ENCODE data around the gene FAAH.
A peak's percentile ranks its signal among the peaks of the same experiment; 100 is the strongest.

Gene FAAH

GRCh38 chr1:46423574-46424240 lies 29.6 kb downstream of the FAAH start:
- DNase-seq: no peak

- no peak for DNase-seq
Measured at GRCh38 chr1:46424730-46425129, 30.6 kb downstream of the FAAH start.

- no peak for DNase-seq
Measured at GRCh38 chr1:46425726-46426125, 31.6 kb downstream of the FAAH start.

GRCh38 chr1:46427541-46427940 lies 33.4 kb downstream of the FAAH start:
- DNase-seq: no peak

GRCh38 chr1:46429436-46429835 lies 35.3 kb downstream of the FAAH start:
- no peak for DNase-seq

- DNase-seq: no peak
Measured at GRCh38 chr1:46431695-46432094, 37.6 kb downstream of the FAAH start.

- no peak for DNase-seq
Measured at GRCh38 chr1:46432781-46433327, 38.7 kb downstream of the FAAH start.

GRCh38 chr1:46434358-46434757 lies 40.2 kb downstream of the FAAH start:
- no peak for DNase-seq

GRCh38 chr1:46436844-46437243 lies 42.7 kb downstream of the FAAH start:
- no peak for DNase-seq

- no peak for DNase-seq
Measured at GRCh38 chr1:46437723-46438122, 43.6 kb downstream of the FAAH start.

GRCh38 chr1:46438346-46438745 lies 44.2 kb downstream of the FAAH start:
- no peak for DNase-seq

- no peak for DNase-seq
Measured at GRCh38 chr1:46440478-46440877, 46.4 kb downstream of the FAAH start.

- peak; percentile 87 for DNase-seq
Measured at GRCh38 chr1:46442317-46443161, 48.4 kb downstream of the FAAH start.

GRCh38 chr1:46444466-46444865 lies 50.3 kb downstream of the FAAH start:
- DNase-seq: no peak

- no peak for DNase-seq
Measured at GRCh38 chr1:46445773-46446256, 51.7 kb downstream of the FAAH start.

- DNase-seq: peak; percentile 63
Measured at GRCh38 chr1:46446646-46447498, 52.8 kb downstream of the FAAH start.

GRCh38 chr1:46447499-46448108 lies 53.5 kb downstream of the FAAH start:
- DNase-seq: no peak

- no peak for DNase-seq
Measured at GRCh38 chr1:46448109-46448911, 54.2 kb downstream of the FAAH start.

- DNase-seq: peak; percentile 14
Measured at GRCh38 chr1:46449223-46450159, 55.4 kb downstream of the FAAH start.

GRCh38 chr1:46450160-46450517 lies 56.0 kb downstream of the FAAH start:
- no peak for DNase-seq
